ENCODE results near the gene CMTM8. TPM values are rescaled to one million over a fixed set of nuclear protein-coding genes. Genes with fewer than 3 reads are reported as not detected.

CMTM8 gene
- total and polyA plus RNA-seq, 2 experiments from 2014 or later: 19.9 to 24.5 TPM

DNA sequence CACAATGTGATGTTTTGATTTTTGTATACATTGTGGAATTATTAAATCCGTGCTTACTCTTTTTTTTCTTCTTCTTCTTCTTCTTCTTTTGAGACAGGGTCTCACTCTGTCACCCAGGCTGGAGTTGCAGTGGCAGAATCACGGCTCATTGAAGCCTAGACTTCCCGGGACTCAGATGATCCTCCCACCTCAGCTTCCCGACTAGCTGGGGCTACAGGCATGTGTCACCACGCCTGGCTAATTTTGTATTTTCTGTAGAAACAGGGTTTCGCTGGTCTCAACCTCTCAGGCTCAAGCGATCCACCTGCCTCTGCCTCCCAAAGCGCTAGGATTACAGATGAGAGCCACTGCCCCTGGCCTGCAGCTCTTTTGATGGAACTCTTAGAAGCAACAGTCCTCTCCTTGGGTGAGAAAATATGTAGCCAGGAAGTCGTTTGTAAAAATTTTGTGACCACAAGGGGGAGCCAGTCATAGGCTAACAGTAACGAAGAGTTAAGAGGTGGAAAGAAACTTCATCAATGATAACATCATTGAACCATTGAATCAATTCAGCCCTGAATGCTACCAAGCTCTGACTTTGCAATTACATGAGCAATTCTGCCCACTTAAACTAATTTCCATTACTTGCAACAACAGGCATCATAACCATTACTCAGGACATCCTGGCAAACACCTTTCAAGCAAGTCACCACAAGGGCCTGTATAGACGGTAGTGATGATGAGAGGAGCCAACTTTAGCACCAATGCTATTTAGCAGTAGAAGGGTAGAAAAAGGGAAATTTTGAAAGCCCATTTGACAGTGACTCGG, 136.5 kb downstream of the CMTM8 start:
- TF ChIP-seq EZH2 (IDR thresholded peaks at IDR 0.05; ENCODE audit: low read depth, unreplicated experiment) (no peak), CTCF (conservative IDR thresholded peaks at IDR 0.05; ENCODE audit: low read depth in 2 of 2) (peak; percentile 83 to 86), POLR2AphosphoS5 (IDR thresholded peaks at IDR 0.05; ENCODE audit: low read depth) (no peak), NANOG (IDR thresholded peaks at IDR 0.05; ENCODE audit: borderline replicate concordance) (no peak), JUNB (IDR thresholded peaks at IDR 0.05; ENCODE audit: unreplicated experiment) (no peak)
- TF ChIP-seq, protein P1, sequence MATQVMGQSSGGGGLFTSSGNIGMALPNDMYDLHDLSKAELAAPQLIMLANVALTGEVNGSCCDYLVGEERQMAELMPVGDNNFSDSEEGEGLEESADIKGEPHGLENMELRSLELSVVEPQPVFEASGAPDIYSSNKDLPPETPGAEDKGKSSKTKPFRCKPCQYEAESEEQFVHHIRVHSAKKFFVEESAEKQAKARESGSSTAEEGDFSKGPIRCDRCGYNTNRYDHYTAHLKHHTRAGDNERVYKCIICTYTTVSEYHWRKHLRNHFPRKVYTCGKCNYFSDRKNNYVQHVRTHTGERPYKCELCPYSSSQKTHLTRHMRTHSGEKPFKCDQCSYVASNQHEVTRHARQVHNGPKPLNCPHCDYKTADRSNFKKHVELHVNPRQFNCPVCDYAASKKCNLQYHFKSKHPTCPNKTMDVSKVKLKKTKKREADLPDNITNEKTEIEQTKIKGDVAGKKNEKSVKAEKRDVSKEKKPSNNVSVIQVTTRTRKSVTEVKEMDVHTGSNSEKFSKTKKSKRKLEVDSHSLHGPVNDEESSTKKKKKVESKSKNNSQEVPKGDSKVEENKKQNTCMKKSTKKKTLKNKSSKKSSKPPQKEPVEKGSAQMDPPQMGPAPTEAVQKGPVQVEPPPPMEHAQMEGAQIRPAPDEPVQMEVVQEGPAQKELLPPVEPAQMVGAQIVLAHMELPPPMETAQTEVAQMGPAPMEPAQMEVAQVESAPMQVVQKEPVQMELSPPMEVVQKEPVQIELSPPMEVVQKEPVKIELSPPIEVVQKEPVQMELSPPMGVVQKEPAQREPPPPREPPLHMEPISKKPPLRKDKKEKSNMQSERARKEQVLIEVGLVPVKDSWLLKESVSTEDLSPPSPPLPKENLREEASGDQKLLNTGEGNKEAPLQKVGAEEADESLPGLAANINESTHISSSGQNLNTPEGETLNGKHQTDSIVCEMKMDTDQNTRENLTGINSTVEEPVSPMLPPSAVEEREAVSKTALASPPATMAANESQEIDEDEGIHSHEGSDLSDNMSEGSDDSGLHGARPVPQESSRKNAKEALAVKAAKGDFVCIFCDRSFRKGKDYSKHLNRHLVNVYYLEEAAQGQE (IDR thresholded peaks at IDR 0.05; ENCODE audit: unreplicated experiment): no peak
- TF ChIP-seq, protein P2, sequence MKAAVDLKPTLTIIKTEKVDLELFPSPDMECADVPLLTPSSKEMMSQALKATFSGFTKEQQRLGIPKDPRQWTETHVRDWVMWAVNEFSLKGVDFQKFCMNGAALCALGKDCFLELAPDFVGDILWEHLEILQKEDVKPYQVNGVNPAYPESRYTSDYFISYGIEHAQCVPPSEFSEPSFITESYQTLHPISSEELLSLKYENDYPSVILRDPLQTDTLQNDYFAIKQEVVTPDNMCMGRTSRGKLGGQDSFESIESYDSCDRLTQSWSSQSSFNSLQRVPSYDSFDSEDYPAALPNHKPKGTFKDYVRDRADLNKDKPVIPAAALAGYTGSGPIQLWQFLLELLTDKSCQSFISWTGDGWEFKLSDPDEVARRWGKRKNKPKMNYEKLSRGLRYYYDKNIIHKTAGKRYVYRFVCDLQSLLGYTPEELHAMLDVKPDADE (IDR thresholded peaks at IDR 0.05): no peak
- Mint-ChIP-seq H3K4me1 (peaks cover 3% of the 10 kb centered on the region; the same call in 1 of the 3 replicates), H3K9me3 (no peaks in the 10 kb centered on the region), H3K4me3 (no peak overlapping the region), H3K27me3 (ENCODE audit: insufficient read depth, low read depth, poor library complexity) (no peaks in the 10 kb centered on the region), H3K36me3 (ENCODE audit: low read depth) (no peaks in the 10 kb centered on the region), H3K27ac (no peak overlapping the region)
- no peaks in the 10 kb centered on the region for H3K4me1 ChIP-seq (ENCODE audit: insufficient read depth)
- H3K27me3 ChIP-seq (ENCODE audit: insufficient read depth): no peaks in the 10 kb centered on the region
- no peaks in the 10 kb centered on the region for H3K79me2 ChIP-seq (replicated peaks; ENCODE audit: insufficient read depth)
- H3K4me2 ChIP-seq: no peak overlapping the region
- no peaks in the 10 kb centered on the region for H4K20me1 ChIP-seq (replicated peaks; ENCODE audit: insufficient read depth)
- no peak overlapping the region for H3K27ac ChIP-seq (ENCODE audit: low read depth)
- no peaks in the 10 kb centered on the region for H3F3A ChIP-seq (replicated peaks; ENCODE audit: low read depth)
- no peak overlapping the region for H2AFZ ChIP-seq
- H3K9me2 ChIP-seq (ENCODE audit: insufficient read depth): no peaks in the 10 kb centered on the region
- no peak overlapping the region for H3K4me3 ChIP-seq
- no peaks in the 10 kb centered on the region for H3K36me3 ChIP-seq (ENCODE audit: insufficient read depth)
- peak; percentile 96 for DNase-seq (ENCODE audit: low spot score)
- peak; percentile 92 for ATAC-seq

DNA sequence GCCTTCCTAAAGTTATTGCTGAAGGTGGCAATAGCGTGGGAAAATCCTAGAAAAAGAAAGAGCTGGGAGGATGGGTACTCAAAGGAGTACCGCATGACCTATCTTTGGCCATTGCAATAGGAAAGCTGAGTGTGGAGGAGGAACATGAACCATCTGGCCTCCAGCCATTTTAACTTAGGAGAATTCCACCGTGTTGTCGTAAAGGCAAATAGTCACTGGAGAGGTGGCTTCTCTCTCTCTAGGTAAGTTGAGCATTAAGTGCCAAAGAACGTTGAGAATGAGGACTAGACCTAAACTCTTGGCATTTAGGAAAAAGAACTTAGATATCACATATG, 137.1 kb downstream of the CMTM8 start:
- Histone ChIP-seq H3K36me3 (ENCODE audit: insufficient read depth) (no peaks in the 10 kb centered on the region), H3K27me3 (ENCODE audit: insufficient read depth) (no peaks in the 10 kb centered on the region), H3K27ac (ENCODE audit: low read depth) (no peak overlapping the region), H3K4me2 (no peak overlapping the region), H3K79me2 (replicated peaks; ENCODE audit: insufficient read depth) (no peaks in the 10 kb centered on the region), H3K4me3 (no peak overlapping the region), H3K4me1 (ENCODE audit: insufficient read depth) (no peaks in the 10 kb centered on the region), H3F3A (replicated peaks; ENCODE audit: low read depth) (no peaks in the 10 kb centered on the region), H2AFZ (no peak overlapping the region), H3K9me2 (ENCODE audit: insufficient read depth) (no peaks in the 10 kb centered on the region), H4K20me1 (replicated peaks; ENCODE audit: insufficient read depth) (no peaks in the 10 kb centered on the region)
- H3K9me3 Mint-ChIP-seq: no peaks in the 10 kb centered on the region
- no peak for ATAC-seq
- H3K4me3 Mint-ChIP-seq: no peak overlapping the region
- H3K36me3 Mint-ChIP-seq (ENCODE audit: low read depth): no peaks in the 10 kb centered on the region
- peaks cover 6% of the 10 kb centered on the region; the same call in 1 of the 3 replicates for H3K4me1 Mint-ChIP-seq
- no peak overlapping the region for H3K27ac Mint-ChIP-seq
- H3K27me3 Mint-ChIP-seq (ENCODE audit: insufficient read depth, low read depth, poor library complexity): no peaks in the 10 kb centered on the region
- no peak for DNase-seq (ENCODE audit: low spot score)
- TF ChIP-seq, protein P2 (IDR thresholded peaks at IDR 0.05): no peak
- TF ChIP-seq POLR2AphosphoS5 (IDR thresholded peaks at IDR 0.05; ENCODE audit: low read depth) (no peak), CREB1 (CRISPR knock-in tag; IDR thresholded peaks at IDR 0.05; ENCODE audit: low read depth) (no peak), STAT1 (IDR thresholded peaks at IDR 0.05; ENCODE audit: unreplicated experiment) (no peak), EZH2 (IDR thresholded peaks at IDR 0.05; ENCODE audit: low read depth, unreplicated experiment) (no peak)
- TF ChIP-seq, protein P1 (IDR thresholded peaks at IDR 0.05; ENCODE audit: unreplicated experiment): no peak
